ENCODE data around the gene CELF4. TPM values are rescaled to one million over a fixed set of nuclear protein-coding genes. Genes with fewer than 3 reads are reported as not detected.

Gene CELF4
- total RNA-seq, 1 donor from 2014 or later = not detected

GRCh38 chr18:37398248-37398920 is 167.2 kb downstream of the CELF4 start:
- DNase-seq (ENCODE audit: low read depth) = no peak
- peaks cover 4% of the 10 kb centered on the region for H3K27me3 ChIP-seq (ENCODE audit: control insufficient read depth, insufficient read depth, low read length)
- no peaks in the 10 kb centered on the region for H3K36me3 ChIP-seq (ENCODE audit: control insufficient read depth, insufficient read depth, low read length)
- no peak for TF ChIP-seq CTCF (IDR thresholded peaks at IDR 0.05; ENCODE audit: insufficient read depth, low read length, poor library complexity, severe bottlenecking)
- no peak overlapping the region for H3K4me3 ChIP-seq (ENCODE audit: low read depth, low read length)

- no peak for TF ChIP-seq CTCF (IDR thresholded peaks at IDR 0.05; ENCODE audit: insufficient read depth, low read length, poor library complexity, severe bottlenecking)
- Histone ChIP-seq H3K27me3 (ENCODE audit: control insufficient read depth, insufficient read depth, low read length) (peaks cover 7% of the 10 kb centered on the region), H3K4me3 (ENCODE audit: low read depth, low read length) (no peak overlapping the region), H3K36me3 (ENCODE audit: control insufficient read depth, insufficient read depth, low read length) (no peaks in the 10 kb centered on the region)
- DNase-seq (ENCODE audit: low read depth) = no peak
These were observed 167.8 kb downstream of the CELF4 start for GRCh38 chr18:37397814-37398213.

GRCh38 chr18:37396971-37397720 is 168.5 kb downstream of the CELF4 start:
- no peaks in the 10 kb centered on the region for H3K36me3 ChIP-seq (ENCODE audit: control insufficient read depth, insufficient read depth, low read length)
- TF ChIP-seq CTCF (IDR thresholded peaks at IDR 0.05; ENCODE audit: insufficient read depth, low read length, poor library complexity, severe bottlenecking) = no peak
- no peak for DNase-seq (ENCODE audit: low read depth)
- H3K27me3 ChIP-seq (ENCODE audit: control insufficient read depth, insufficient read depth, low read length) = peaks cover 7% of the 10 kb centered on the region
- H3K4me3 ChIP-seq (ENCODE audit: low read depth, low read length) = no peak overlapping the region

- no peak for TF ChIP-seq CTCF (IDR thresholded peaks at IDR 0.05; ENCODE audit: insufficient read depth, low read length, poor library complexity, severe bottlenecking)
- no peak for DNase-seq (ENCODE audit: low read depth)
These were observed 170.0 kb downstream of the CELF4 start for GRCh38 chr18:37395631-37396030.

GRCh38 chr18:37395138-37395537 is 170.5 kb downstream of the CELF4 start:
- no peak for TF ChIP-seq CTCF (IDR thresholded peaks at IDR 0.05; ENCODE audit: insufficient read depth, low read length, poor library complexity, severe bottlenecking)
- no peak for DNase-seq (ENCODE audit: low read depth)
- peaks cover 11% of the 10 kb centered on the region for H3K27me3 ChIP-seq (ENCODE audit: control insufficient read depth, insufficient read depth, low read length)
- no peak overlapping the region for H3K4me3 ChIP-seq (ENCODE audit: low read depth, low read length)
- no peaks in the 10 kb centered on the region for H3K36me3 ChIP-seq (ENCODE audit: control insufficient read depth, insufficient read depth, low read length)

More at GRCh38 chr18:37395631-37396030, 170.0 kb downstream of the CELF4 start:
- no peaks in the 10 kb centered on the region for H3K36me3 ChIP-seq (ENCODE audit: control insufficient read depth, insufficient read depth, low read length)
- no peak overlapping the region for H3K4me3 ChIP-seq (ENCODE audit: low read depth, low read length)
- peaks cover 11% of the 10 kb centered on the region for H3K27me3 ChIP-seq (ENCODE audit: control insufficient read depth, insufficient read depth, low read length)

Data from kidney epithelial cell (primary cell).